HG02798 (cell line): ENCODE data around the gene DAP.
A peak's percentile ranks its signal among the peaks of the same experiment; 100 is the strongest.
"Not testable (repeated sequence)": the region's sequence is repeated elsewhere in the genome, so short reads cannot be mapped to it uniquely, and the experiment has no call there.

Source experiments
- ATAC-seq: cut with Tn5 transposase; IDR thresholded peaks from one replicate; pipeline ENCODE4 v1.9.1; 2021; ENCODE audit warnings: mild to moderate bottlenecking; ENCODE audit not compliant: unreplicated experiment, poor library complexity

Gene DAP

DNA sequence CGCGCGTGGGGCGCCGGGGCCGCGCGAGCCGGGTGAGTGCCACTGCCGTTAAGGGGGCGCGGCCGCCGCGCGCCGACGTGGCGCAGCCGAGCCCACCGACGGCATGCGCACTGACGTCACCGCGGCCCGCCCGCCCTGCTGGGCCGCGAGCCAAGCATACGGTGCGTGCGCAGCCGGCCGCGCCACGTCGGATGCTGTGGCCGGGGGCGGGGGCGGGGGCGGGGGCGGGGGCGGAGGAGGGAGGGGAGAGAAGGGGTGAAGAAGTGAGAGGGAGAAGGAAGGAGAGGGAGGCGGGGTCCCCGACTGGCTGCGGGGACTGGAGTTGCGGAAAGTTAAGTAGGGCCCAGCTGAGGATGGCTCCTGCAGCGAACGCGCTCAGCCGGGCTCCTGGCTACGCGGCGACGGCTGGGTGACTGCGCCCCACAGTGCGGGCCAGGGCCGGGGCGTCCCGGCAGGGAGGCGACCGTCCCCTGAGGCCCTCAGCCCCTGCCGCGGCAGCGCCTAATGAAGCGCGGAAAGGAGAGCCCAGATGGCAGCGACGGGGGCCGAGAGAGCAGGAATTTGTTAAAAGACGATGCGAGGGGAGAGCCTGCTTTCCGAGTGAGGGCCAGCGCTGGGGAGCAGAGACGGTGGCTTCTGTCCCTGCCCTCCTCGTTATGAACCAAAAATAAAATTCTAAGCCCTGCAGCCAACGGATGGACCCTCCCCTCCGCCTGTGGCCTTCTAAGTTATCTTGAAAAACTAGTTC, at the start of gene DAP:
Gene DAP (minus strand): TSS at position 50 of the 748 bp plus-strand sequence. CDS start 166 bp downstream, outside the sequence.
- peak; percentile 84 for ATAC-seq

DNA sequence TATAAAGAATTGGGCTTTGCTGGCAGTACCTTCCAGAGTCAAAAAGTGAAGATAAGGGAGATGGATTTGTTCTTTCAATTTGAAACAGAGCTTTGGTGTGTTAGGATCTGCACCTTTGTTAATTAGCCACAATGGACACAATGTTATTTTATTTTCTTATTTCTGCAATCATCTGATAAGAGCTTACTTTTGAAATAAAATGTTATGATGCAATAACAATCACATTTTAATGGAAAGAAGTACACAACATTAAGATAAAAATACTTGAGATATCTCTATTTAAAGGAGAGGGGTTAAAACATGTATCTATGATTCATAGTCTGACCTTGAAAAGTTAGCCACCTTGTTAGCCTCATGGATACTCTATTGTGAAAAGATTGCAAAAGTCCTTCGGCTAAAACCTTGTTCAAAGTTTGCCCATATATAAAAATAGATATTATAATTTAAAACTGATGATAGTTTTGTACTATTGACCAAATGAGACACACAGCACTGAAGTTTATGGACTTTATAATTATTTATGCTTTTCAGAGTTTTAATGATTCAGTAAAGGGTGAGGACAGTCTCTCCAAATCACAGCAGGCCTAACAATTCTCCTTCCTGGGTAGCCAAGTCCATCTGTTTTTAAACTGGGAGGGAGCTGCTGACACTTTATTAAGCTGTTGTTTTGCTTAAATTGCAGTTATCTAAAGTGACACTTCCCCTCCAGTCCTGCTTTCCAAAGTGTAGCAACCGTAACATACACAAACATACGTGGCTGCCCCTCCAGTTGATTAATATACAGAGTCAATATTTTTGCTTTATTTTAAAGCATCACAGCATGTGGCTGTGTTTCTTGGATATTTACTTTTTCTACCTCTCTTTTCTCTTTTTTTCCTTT, 47.6 kb upstream of the DAP start:
- ATAC-seq = no peak

- ATAC-seq = no peak
Observed at GRCh38 chr5:10801931-10802666, 41.1 kb upstream of the DAP start.

DNA sequence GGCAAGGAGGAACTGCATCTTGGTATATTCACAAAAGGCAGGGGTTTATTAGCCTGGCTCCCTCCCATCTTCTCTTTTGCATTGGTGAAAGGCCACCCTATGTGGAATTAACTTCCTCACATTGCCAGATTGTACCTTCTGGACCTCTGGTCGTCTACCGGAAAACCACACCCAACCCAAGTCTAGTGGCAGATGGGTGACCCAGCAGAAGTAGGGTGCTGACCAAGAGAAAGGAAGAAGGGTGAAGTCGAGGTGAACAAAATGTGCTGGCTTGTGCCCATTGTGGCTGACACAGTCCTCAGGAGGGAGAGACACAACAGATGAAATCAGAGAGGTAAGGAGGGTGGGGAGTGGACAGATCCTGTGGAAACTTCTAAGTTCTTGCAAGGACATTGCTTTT, 39.8 kb upstream of the DAP start:
- ATAC-seq = no peak

DNA sequence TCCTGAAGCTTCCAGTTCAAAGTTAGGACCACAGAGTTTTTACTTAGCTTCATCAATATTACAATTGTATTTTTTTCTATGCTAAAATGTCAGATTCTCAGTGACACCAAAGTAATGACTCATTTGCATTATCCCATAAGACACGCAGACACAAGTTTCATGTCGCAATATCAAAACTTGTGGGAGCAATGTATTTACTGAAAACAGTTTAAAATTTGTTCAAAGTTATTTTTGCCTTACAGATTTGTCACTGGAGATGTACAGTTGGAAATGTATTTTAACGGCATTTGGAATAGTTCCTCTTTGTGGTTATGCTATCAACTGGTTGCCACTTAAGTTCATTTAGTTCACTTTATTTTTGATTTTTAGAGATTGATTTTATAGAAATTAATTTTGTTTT, 36.2 kb upstream of the DAP start:
- no peak for ATAC-seq

DNA sequence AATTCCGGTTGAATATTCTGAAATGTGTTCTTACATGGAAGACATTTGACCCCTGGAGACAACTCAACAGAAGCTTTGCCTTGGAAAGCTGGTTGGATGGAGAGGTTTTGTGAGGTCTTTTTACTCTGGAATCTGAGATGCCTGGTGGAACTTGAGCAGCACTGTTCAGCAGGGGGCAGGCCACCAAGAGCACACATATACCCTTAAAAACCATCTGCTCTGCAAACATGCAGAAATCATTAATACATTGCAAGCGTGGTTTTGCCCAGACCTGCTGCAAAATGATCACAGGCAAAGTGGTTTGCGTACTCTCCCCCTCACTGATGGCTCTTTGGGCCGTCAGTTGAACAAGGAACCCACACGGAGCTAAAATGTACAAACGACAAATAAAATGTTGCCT, 32.8 kb upstream of the DAP start:
- ATAC-seq = no peak

GRCh38 chr5:10792336-10792735, 31.3 kb upstream of the DAP start:
- ATAC-seq = no peak

DNA sequence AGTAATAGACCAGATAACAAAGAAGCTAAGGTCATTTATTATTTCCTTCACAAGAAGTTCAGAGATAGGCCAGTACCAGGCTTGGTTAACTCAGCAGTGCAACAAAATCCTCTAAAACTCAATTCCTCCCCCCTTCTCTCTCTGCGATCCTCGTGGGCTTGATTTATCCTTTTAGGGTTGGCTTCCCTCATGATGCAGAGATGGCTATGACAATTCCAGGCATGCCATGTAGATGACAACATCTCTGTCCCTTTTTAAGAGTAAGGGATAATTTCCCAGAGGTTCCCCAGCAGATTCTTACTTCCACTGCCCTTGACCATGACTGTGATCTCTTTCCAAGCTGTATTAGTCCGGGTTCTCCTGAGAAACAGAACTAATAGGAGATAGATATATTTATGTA, 28.7 kb upstream of the DAP start:
- no peak for ATAC-seq

GRCh38 chr5:10789021-10789420, 28.0 kb upstream of the DAP start:
- no peak for ATAC-seq

DNA sequence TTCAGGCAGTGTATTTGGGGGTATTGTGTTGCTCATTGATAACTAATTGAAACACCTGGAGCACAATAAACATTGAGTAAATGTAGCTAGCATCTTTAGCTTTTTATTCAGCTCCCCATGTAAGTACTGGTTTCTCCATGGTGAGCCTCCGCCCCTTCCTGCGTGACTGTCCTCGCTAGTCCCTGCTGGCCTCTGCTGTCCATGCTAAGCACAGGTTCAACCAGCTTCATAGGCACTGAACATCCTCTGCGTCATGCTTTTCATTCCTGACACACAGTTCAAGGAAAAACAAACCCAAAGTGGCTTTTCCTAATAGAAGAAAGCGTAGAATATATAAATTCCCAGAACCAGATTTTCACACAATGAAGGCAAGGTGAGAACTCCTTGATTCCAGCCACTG, 27.3 kb upstream of the DAP start:
- ATAC-seq = no peak

DNA sequence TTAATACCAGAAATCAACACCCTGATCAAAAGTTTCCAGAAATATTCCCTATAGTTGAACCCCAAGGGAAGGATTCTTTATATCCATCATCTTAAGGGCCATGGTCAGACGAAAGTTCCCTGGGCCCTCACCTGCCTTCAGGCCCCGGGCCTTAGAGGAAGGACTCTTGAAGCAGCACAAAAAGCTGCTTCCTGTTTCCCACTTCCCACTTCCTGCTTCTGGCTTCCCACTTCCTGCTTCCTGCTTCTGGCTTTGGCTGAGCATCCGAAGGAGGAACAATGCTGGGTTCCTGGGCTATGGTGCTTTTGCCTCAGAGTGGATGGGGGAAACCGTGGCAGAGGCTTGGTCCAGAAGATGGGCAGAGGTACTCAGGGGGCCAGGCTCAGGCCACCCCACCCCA, 25.8 kb upstream of the DAP start:
- ATAC-seq = no peak

GRCh38 chr5:10780208-10780607, 19.2 kb upstream of the DAP start:
- not testable (repeated sequence) for ATAC-seq

DNA sequence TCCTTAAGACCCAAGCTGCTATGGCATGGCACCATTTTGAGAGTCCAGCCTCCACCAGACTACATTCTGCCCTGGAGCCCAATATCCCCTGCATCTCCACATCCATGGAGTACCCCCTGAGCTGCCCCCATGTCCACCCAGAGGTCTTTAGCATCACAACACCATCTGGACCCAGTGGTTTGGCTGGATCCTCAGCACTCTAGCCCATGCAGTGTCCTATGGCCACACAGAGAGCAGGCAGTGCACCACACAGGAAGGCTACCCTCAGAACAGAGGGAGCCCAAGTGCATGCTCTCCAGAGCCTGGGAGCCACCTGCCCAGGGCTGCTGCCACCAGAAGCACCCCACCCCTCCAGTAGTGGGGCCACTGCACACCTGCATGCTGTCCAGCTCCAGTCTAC, 18.6 kb upstream of the DAP start:
- no peak for ATAC-seq

GRCh38 chr5:10778179-10778910, 17.3 kb upstream of the DAP start:
- no peak for ATAC-seq

DNA sequence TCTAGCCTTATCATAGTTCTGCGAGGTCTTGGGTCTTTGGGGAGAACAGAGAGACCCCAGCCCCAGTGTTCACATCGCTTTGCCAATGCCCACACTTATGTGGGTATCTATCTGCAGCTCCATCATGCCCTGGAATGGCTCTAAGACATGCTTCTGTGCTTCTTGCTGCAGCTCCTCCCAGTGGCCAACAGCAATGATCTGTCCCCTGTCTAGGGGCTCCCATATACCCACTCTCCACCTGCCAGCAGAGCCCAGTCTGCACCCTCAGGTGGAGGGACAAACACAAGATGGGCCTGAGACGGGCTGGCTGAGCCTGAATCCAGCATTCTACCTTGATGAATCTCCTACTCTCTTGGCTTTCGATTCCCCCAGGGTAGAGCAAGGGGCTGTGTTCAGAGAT, 14.6 kb upstream of the DAP start:
- ATAC-seq = no peak

GRCh38 chr5:10772901-10773585, 12.0 kb upstream of the DAP start:
- no peak for ATAC-seq

DNA sequence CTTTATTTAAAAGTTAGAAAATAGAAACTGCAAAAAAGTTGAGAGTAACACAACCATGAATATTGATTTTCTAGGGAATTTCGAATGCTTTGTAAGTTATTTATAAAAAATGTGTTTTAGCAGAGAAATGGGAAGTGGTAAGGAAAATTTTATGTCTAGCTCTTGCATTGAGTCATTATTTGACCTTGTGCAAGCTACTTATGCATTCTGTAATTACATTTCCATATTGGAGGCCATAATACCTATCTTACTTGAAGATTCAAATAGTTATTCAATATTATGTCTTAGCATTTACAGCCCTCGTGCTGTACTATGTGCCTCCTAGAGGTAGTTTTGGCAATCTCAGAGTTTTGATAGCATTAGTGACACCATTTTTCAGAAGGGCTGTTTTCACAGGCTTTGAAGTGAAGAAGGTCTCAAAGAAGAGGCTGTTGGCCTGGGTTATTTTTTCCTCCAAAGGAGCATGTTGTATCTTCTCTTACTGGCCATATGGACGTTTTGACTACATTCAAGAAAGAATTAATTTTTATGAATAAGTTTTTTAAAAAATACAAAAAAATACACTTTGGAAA, 7.4 kb upstream of the DAP start:
- ATAC-seq = no peak

DNA sequence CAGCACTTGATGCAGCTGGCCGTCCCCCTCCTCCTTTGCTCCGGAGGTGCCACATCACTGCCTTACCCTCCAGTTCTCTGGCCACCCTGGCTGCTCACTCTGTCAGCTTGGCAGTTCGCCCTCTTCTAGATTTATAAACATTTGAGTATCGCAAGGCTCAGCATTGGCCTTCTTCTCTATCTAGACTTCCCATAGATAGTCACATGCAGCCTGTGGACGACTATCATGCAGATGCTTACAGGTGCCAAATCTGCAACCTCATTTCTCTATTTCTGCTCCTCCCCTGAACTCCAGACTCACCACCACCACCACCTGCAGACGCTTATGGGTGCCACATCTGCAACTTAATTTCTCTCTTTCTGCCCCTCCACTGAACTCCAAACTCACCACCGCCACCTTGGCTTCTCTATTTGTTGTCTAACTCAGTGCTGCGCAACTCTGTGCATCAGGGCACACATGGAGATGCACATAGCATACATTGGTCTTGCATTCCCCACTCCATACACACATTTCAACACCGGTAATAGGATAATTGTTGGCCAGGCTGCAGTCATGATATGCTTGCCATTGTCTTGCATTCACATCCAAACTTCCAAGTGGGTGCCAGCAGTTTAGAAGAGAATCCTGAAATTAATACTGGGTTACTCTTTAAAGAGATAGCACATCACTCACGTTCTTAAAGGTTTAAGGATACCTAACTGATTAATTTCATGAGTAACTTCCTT, 1.9 kb upstream of the DAP start:
- no peak for ATAC-seq
